Esophagus mucosa (tissue), 1 donor: Measurements from ENCODE around the gene NOTCH1. TPM values are rescaled to one million over a fixed set of nuclear protein-coding genes. Genes with fewer than 3 reads are reported as not detected.

Experiments used
- ATAC-seq: fragments of 200-7000 bp; cut with Tn5 transposase; one replicate; pipeline ENCODE4 v1.9.1; 2020
- total RNA-seq: library from RNA; stranded (reverse); gene quantifications from one replicate; pipeline ENCODE4 v1.2.4, GENCODE V29; 2023
- donor health status: DM: yes; HTN: yes; CAD: no.

Gene NOTCH1
- total RNA-seq, 1 donor from 2014 or later: 30.6 TPM

GRCh38 chr9:136544964-136545691, 720 bp downstream of the NOTCH1 start:
- no peak for ATAC-seq

- peak; percentile 5 for ATAC-seq
Observed at GRCh38 chr9:136544548-136544963, 1.3 kb downstream of the NOTCH1 start.

GRCh38 chr9:136543830-136544547, 1.9 kb downstream of the NOTCH1 start:
- no peak for ATAC-seq

GRCh38 chr9:136543280-136543679, 2.6 kb downstream of the NOTCH1 start:
- no peak for ATAC-seq

GRCh38 chr9:136542241-136543040, 3.4 kb downstream of the NOTCH1 start:
- no peak for ATAC-seq

GRCh38 chr9:136541709-136542108, 4.1 kb downstream of the NOTCH1 start:
- no peak for ATAC-seq

- ATAC-seq: no peak
Observed at GRCh38 chr9:136541179-136541578, 4.7 kb downstream of the NOTCH1 start.

- peak; percentile 85 for ATAC-seq
Observed at GRCh38 chr9:136539427-136540421, 6.1 kb downstream of the NOTCH1 start.

GRCh38 chr9:136538599-136539426, 7.0 kb downstream of the NOTCH1 start:
- peak; percentile 46 for ATAC-seq

GRCh38 chr9:136537896-136538598, 7.8 kb downstream of the NOTCH1 start:
- no peak for ATAC-seq

- no peak for ATAC-seq
Observed at GRCh38 chr9:136537411-136537810, 8.4 kb downstream of the NOTCH1 start.

GRCh38 chr9:136536721-136537241, 9.1 kb downstream of the NOTCH1 start:
- ATAC-seq: no peak

GRCh38 chr9:136536051-136536720, 9.7 kb downstream of the NOTCH1 start:
- ATAC-seq: no peak

GRCh38 chr9:136535070-136535469, 10.8 kb downstream of the NOTCH1 start:
- no peak for ATAC-seq

GRCh38 chr9:136534366-136534765, 11.5 kb downstream of the NOTCH1 start:
- no peak for ATAC-seq

GRCh38 chr9:136533775-136534157, 12.1 kb downstream of the NOTCH1 start:
- peak; percentile 81 for ATAC-seq

GRCh38 chr9:136532799-136533774, 12.8 kb downstream of the NOTCH1 start:
- ATAC-seq: peak; percentile 0
